Right atrium auricular region (tissue), 2 donors: ENCODE results near the gene GRAMD4. TPM values are rescaled to one million over a fixed set of nuclear protein-coding genes. Genes with fewer than 3 reads are reported as not detected.
A peak's percentile ranks its signal among the peaks of the same experiment; 100 is the strongest.

Source experiments
- DNase-seq: peaks from one replicate; pipeline ENCODE4 v3.0.0-alpha.2; 2019; ENCODE audit warnings: low spot score
- H3K27ac ChIP-seq, 2 donors: fragments of 200-600 bp; sonication (generic); 1 replicate in 1 of 2; 2 replicates in 1 of 2; pipeline ENCODE4 v1.5.1; 2016 to 2019
- H3K27me3 ChIP-seq, 2 donors: fragments of 200-600 bp; sonication (generic); one replicate each; pipeline versions ENCODE4 v1.5.1 to v1.6.0; 2017 to 2019
- H3K36me3 ChIP-seq: fragments of 200-600 bp; sonication (generic); one replicate; pipeline ENCODE4 v1.5.1; 2016
- H3K4me1 ChIP-seq, 2 donors: fragments of 200-600 bp; sonication (generic); one replicate each; pipeline versions ENCODE4 v1.5.1 to v1.6.0; 2017 to 2019
- H3K4me3 ChIP-seq, 2 donors: fragments of 200-600 bp; sonication (generic); 1 replicate in 1 of 2; 2 replicates in 1 of 2; pipeline ENCODE4 v1.5.1; 2017 to 2019; ENCODE audit warnings: mild to moderate bottlenecking in 1 of 2, moderate library complexity in 1 of 2
- H3K9me3 ChIP-seq, 2 donors: fragments of 200-600 bp; sonication (generic); one replicate each; pipeline ENCODE4 v1.5.1; 2019
- total RNA-seq, 2 donors: library from RNA; depleted of rRNA; stranded (reverse); fragments of >200 nt; gene quantifications; one replicate each; pipeline ENCODE4 v1.1.0, GENCODE V29; 2016
- TF ChIP-seq, protein P1 (sequence below), 2 donors: fragments of 200-600 bp; sonication (generic); IDR thresholded peaks; one replicate each; pipeline ENCODE4 v1.5.1; 2019; ENCODE audit warnings: antibody characterized with exemption in 2 of 2

Gene GRAMD4
- total RNA-seq, 2 donors from 2014 or later, result 29.1 to 31.6 TPM

DNA sequence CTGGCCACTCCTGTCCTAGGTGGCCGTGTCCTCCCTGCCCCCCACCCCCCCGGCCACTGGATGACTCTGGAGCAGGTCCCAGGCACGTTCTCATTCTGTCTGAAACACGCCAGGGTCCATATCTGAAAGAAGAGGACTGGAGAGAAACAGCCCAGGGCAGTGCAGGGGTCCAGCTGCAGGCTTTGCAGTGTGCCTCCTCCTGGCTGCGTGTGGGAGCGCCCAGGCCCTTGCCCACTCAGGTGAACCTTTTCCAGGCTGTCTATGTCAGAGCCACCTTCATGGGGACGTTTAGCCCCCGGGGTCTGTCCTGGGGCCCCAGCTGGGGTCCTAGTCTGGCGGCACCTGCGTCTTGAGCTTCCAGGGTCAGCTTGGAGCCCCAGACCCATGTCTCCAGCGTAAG, 15.6 kb downstream of the GRAMD4 start:
- no peak for DNase-seq
- TF ChIP-seq, protein P1, sequence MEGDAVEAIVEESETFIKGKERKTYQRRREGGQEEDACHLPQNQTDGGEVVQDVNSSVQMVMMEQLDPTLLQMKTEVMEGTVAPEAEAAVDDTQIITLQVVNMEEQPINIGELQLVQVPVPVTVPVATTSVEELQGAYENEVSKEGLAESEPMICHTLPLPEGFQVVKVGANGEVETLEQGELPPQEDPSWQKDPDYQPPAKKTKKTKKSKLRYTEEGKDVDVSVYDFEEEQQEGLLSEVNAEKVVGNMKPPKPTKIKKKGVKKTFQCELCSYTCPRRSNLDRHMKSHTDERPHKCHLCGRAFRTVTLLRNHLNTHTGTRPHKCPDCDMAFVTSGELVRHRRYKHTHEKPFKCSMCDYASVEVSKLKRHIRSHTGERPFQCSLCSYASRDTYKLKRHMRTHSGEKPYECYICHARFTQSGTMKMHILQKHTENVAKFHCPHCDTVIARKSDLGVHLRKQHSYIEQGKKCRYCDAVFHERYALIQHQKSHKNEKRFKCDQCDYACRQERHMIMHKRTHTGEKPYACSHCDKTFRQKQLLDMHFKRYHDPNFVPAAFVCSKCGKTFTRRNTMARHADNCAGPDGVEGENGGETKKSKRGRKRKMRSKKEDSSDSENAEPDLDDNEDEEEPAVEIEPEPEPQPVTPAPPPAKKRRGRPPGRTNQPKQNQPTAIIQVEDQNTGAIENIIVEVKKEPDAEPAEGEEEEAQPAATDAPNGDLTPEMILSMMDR (IDR thresholded peaks at IDR 0.05), result no peak
- H3K27ac ChIP-seq, result peak overlapping the region; percentile 41 to 68
- no peaks in the 10 kb centered on the region for H3K9me3 ChIP-seq
- H3K36me3 ChIP-seq, result no peaks in the 10 kb centered on the region
- H3K4me3 ChIP-seq, result no peak overlapping the region
- H3K4me1 ChIP-seq, result peaks cover 0 to 57% of the 10 kb centered on the region in 2 donors
- H3K27me3 ChIP-seq, result no peaks in the 10 kb centered on the region

DNA sequence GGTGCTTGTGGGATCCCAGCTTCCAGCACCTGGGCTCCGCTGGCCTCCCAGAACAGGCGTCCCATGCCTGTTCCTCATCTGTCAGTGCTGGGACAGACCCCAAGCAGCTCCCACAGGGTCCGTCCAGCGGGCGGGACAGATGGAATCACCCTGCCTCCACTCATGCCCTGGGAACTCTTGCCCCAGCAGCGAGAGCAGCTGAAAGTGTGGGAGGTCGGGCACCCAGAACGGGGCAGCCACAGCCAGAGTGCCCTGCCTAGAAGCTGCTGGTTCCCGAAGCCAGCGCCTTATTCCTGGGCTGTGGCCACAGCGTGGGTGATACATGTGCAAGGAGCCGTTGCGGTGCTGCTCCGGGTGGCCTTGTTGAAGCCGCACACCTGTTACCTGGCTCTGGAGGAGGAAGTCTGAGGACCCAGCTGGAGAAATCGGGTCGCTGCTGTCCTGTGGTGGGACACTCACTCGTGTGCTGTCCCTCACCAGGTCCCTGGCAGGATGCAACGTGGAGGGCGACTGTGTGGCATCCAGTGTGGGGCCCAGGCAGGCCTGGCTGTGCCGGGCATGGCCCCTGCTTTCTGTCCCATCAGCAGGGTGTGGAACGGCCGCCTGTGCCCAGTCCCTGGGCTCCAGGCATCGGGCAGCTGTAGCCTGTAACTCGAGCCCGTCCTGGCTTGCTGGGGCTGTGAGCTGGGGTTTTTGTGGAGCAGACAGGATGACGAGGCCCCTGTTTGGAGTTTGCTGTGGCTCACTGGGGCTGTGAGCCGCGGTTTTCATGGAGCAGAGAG, 16.2 kb downstream of the GRAMD4 start:
- Histone ChIP-seq H3K27ac (peak overlapping the region; percentile 41 to 68), H3K9me3 (no peaks in the 10 kb centered on the region), H3K36me3 (no peaks in the 10 kb centered on the region), H3K4me3 (no peak overlapping the region), H3K4me1 (peaks cover 0 to 64% of the 10 kb centered on the region in 2 donors), H3K27me3 (no peaks in the 10 kb centered on the region)
- no peak for DNase-seq
- TF ChIP-seq, protein P1 (IDR thresholded peaks at IDR 0.05), result no peak

DNA sequence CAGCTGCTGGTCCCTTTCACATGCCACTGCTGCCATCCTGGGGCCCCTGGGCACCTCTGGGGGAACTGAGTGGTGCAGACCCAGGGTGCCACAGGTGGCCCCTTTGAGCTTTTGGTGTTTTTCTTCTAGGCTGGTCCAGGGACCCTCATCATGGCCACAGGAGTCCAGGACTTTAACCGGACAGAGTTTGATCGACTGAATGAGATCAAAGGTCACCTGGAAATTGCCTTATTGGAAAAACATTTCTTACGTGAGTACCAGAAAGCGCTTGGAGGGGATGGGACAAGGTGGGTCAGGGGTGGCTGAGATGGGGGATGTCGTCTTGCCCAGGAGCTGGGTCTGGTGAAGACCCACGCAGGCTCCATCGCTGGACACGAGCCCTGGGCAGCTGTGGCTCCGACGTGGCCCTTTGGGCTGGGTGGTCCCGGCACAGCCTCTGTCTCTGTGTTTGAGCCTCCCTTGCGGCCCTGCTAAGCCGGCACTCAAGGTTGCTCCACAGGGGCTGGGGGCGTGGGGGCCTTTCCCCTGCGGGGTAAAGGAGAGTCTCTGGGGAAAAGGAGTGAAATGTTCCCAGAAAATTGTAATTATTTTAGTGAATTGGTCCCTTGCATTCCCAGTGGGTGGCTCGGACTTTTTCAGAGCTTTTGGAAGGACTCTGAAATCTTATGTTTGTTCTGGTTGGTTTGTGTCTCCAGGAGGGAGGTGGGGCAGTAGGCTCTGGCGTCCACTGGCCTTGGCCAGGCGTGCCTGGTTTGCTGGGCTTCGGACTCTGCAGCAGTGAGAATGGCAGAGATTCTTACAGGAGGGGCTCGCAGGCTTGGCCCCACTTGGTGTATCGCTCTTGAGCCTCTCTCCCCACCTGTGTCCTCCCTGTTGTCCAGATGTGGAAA, 17.8 kb downstream of the GRAMD4 start:
- Histone ChIP-seq H3K9me3 (no peaks in the 10 kb centered on the region), H3K27ac (peak overlapping the region in 1 of 2 donors; percentile 64), H3K4me1 (peaks cover 0 to 73% of the 10 kb centered on the region in 2 donors), H3K36me3 (peaks cover 6% of the 10 kb centered on the region), H3K4me3 (no peak overlapping the region), H3K27me3 (no peaks in the 10 kb centered on the region)
- no peak for DNase-seq
- TF ChIP-seq, protein P1 (IDR thresholded peaks at IDR 0.05), result no peak

DNA sequence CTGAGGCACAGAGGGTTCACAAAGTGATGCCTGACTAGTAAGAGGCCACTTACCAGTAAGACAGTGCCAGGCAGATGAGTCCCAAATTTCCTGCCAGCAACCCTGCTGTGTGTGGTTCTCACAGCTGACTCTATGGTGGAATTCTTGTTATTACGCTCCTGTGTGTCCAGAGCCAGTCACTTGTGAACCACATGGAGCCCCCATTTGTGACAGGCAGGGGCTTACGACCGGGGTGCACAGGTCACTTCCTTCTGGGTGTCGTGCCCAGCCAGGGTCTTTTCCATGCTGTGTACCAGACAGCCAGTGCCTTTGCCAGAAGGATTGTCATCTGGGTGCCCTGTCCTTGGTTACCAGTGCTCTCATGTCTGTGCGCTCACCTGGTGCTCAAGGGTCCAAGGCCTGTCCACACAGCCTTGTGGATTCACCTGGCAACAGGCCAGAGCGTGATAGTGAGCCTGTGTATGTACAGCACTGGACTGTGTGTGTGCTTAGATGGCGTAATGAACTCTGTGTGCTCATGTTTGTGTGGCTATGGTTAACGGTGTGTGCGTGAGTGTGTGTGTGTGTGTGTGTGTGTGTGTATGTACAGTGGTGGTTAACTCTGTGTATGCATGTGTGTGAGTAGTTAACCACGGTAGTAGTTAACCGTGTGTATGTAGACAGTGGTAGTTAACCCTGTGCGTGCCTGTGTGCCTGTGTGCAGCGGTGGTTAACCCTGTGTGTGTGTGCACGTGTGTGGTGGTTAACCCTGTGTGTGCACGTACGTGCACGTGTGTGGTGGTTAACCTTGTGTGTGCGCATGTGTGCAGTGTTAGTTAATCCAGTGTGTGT, 18.6 kb downstream of the GRAMD4 start:
- no peak for DNase-seq
- H3K27ac ChIP-seq, result peak overlapping the region in 1 of 2 donors; percentile 64
- TF ChIP-seq, protein P1 (IDR thresholded peaks at IDR 0.05), result no peak
- H3K4me1 ChIP-seq, result peaks cover 0 to 68% of the 10 kb centered on the region in 2 donors
- H3K9me3 ChIP-seq, result no peaks in the 10 kb centered on the region
- H3K27me3 ChIP-seq, result no peaks in the 10 kb centered on the region
- H3K4me3 ChIP-seq, result no peak overlapping the region
- peaks cover 6% of the 10 kb centered on the region for H3K36me3 ChIP-seq

DNA sequence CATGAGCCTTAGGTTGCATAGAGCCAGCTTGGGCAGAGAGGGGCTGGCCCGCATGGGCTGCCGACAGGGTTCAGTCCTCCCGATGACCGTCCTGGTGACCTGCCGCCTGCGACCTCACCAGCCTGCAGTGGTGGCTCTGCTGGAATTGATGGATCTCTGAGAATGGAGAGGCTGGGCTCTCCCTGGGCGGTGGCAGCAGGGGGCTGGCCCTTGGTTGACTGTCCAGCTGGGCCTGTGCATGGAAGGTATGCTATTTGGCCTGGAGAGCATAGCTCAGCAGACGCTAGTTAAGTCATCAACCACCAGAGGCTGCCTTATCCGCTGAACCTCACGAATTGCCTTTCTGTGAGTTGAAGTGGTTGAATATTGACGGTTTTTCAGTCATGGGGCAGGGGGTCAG, 19.7 kb downstream of the GRAMD4 start:
- TF ChIP-seq, protein P1 (IDR thresholded peaks at IDR 0.05), result no peak
- Histone ChIP-seq H3K4me3 (no peak overlapping the region), H3K27me3 (no peaks in the 10 kb centered on the region), H3K4me1 (peaks cover 0 to 59% of the 10 kb centered on the region in 2 donors), H3K9me3 (no peaks in the 10 kb centered on the region), H3K36me3 (peaks cover 6% of the 10 kb centered on the region), H3K27ac (peak overlapping the region; percentile 12 to 60)
- no peak for DNase-seq
